CD14-positive monocyte (primary cell): ENCODE measurements around the gene SMC4. TPM values are rescaled to one million over a fixed set of nuclear protein-coding genes. Genes with fewer than 3 reads are reported as not detected.
"Not testable (repeated sequence)": the region's sequence is repeated elsewhere in the genome, so short reads cannot be mapped to it uniquely, and the experiment has no call there.

Source experiments
- DNase-seq, 3 donors: peaks; one replicate each; pipeline ENCODE4 v3.0.0-alpha.2; 2011 to 2022
- H2AFZ ChIP-seq: 2 replicates; pipeline ENCODE4 v1.6.0; 2012; ENCODE audit warnings: mild to moderate bottlenecking, low read depth, low read length, inconsistent platforms; ENCODE audit not compliant: insufficient read depth, poor library complexity, severe bottlenecking
- H3K27ac ChIP-seq, 2 donors: 1 replicate in 1 of 2; 2 replicates in 1 of 2; pipeline ENCODE4 v1.5.1; 2012 to 2013; ENCODE audit warnings: low read length in 2 of 2, control low read depth in 1 of 2, inconsistent platforms in 1 of 2, low read depth in 1 of 2, mild to moderate bottlenecking in 1 of 2
- H3K27me3 ChIP-seq, 2 donors: one replicate each; pipeline versions ENCODE4 v1.6.0 to v1.6.1; 2011 to 2013; ENCODE audit warnings: low read length in 2 of 2; ENCODE audit not compliant: control insufficient read depth in 2 of 2, insufficient read depth in 2 of 2
- H3K36me3 ChIP-seq, 2 donors: replicated peaks in 1 of 2; 1 replicate in 1 of 2; 2 replicates in 1 of 2; pipeline versions ENCODE4 v1.5.1 to v1.6.1; 2012 to 2013; ENCODE audit warnings: low read length in 2 of 2, control low read depth in 1 of 2, inconsistent platforms in 1 of 2, mild to moderate bottlenecking in 1 of 2; ENCODE audit not compliant: insufficient read depth in 2 of 2, control insufficient read depth in 1 of 2
- H3K4me1 ChIP-seq, 2 donors: 1 replicate in 1 of 2; 2 replicates in 1 of 2; pipeline versions ENCODE4 v1.5.1 to v1.6.1; 2012 to 2013; ENCODE audit warnings: low read length in 2 of 2, control low read depth in 1 of 2, inconsistent platforms in 1 of 2, mild to moderate bottlenecking in 1 of 2, moderate library complexity in 1 of 2; ENCODE audit not compliant: insufficient read depth in 2 of 2, control insufficient read depth in 1 of 2
- H3K4me2 ChIP-seq: replicated peaks from 2 replicates; pipeline ENCODE3; 2012; ENCODE audit warnings: low read length, moderate library complexity, mild to moderate bottlenecking; ENCODE audit not compliant: poor library complexity, severe bottlenecking; ENCODE audit errors: extremely low read depth
- H3K4me3 ChIP-seq, 3 experiments: fragments of 200-600 bp in 1 of 3; sonication (generic) in 1 of 3; replicated peaks in 1 of 3; 1 replicate in 2 of 3; 2 replicates in 1 of 3; pipeline ENCODE4 v1.5.1; 2011 to 2013; ENCODE audit warnings: low read length in 3 of 3, mild to moderate bottlenecking in 3 of 3, control low read depth in 2 of 3, low read depth in 2 of 3, inconsistent platforms in 1 of 3, moderate library complexity in 1 of 3
- H3K79me2 ChIP-seq: 2 replicates; pipeline ENCODE4 v1.6.0; 2012; ENCODE audit warnings: mild to moderate bottlenecking, control low read depth, inconsistent platforms, low read length, moderate library complexity; ENCODE audit not compliant: insufficient read depth
- H3K9ac ChIP-seq: 2 replicates; pipeline ENCODE4 v1.6.0; 2017; ENCODE audit warnings: low read length, mild to moderate bottlenecking; ENCODE audit not compliant: insufficient read depth, poor library complexity, severe bottlenecking
- H3K9me3 ChIP-seq, 2 donors: replicated peaks in 1 of 2; 1 replicate in 1 of 2; 2 replicates in 1 of 2; pipeline versions ENCODE4 v1.5.1 to v1.6.1; 2012 to 2013; ENCODE audit warnings: low read length in 2 of 2, control low read depth in 1 of 2; ENCODE audit not compliant: control insufficient read depth in 1 of 2, insufficient read depth in 1 of 2
- H4K20me1 ChIP-seq: 2 replicates; pipeline ENCODE4 v1.6.0; 2012; ENCODE audit warnings: mild to moderate bottlenecking, low read length, control low read depth, moderate library complexity; ENCODE audit not compliant: insufficient read depth
- H3K27ac Mint-ChIP-seq, 7 donors: one replicate each; pipeline ENCODE4 v1.8.0; 2020; ENCODE audit warnings: mild to moderate bottlenecking in 7 of 7, mixed read lengths in 7 of 7, moderate library complexity in 6 of 7, inconsistent platforms in 2 of 7
- H3K27me3 Mint-ChIP-seq, 3 donors: one replicate each; pipeline ENCODE4 v1.8.0; 2021 to 2022; ENCODE audit warnings: low read depth in 3 of 3, mild to moderate bottlenecking in 3 of 3, mixed read lengths in 3 of 3, moderate library complexity in 3 of 3, inconsistent platforms in 1 of 3
- H3K36me3 Mint-ChIP-seq, 2 donors: one replicate each; pipeline ENCODE4 v1.8.0; 2020; ENCODE audit warnings: mixed read lengths in 2 of 2, inconsistent platforms in 1 of 2, mild to moderate bottlenecking in 1 of 2
- H3K4me1 Mint-ChIP-seq: one replicate; pipeline ENCODE4 v1.8.0; 2020; ENCODE audit warnings: mild to moderate bottlenecking, mixed read lengths
- H3K4me3 Mint-ChIP-seq, 2 donors: one replicate each; pipeline ENCODE4 v1.8.0; 2020; ENCODE audit warnings: mild to moderate bottlenecking in 2 of 2, mixed read lengths in 2 of 2, moderate library complexity in 1 of 2
- H3K9me3 Mint-ChIP-seq, 7 donors: one replicate each; pipeline ENCODE4 v1.8.0; 2020 to 2022; ENCODE audit warnings: mixed read lengths in 7 of 7, mild to moderate bottlenecking in 6 of 7, moderate library complexity in 6 of 7, inconsistent platforms in 2 of 7
- CTCF ChIP-seq: fragments of 200-600 bp; IDR thresholded peaks from one replicate; pipeline ENCODE4 v1.8.0; 2022; ENCODE audit warnings: antibody characterized with exemption, mild to moderate bottlenecking
- WGBS: methylation state at CpG from one replicate; pipeline ENCODE4 v1.1.5; 2013; ENCODE audit warnings: missing lambda C conversion rate; ENCODE audit not compliant: insufficient coverage; 5-methylcytosine and 5-hydroxymethylcytosine counted together
- intact Hi-C, 2 donors: fragments of 100-400 bp; cut with micrococcal nuclease; formaldehyde crosslinking; loops; one replicate each; pipeline versions ENCODE4 v1.15.0 to v1.15.1; 2023
- polyA plus RNA-seq, 3 donors: library from polyadenylated mRNA; depleted of rRNA in 1 of 3; unstranded in 2 of 3; stranded (reverse) in 1 of 3; fragments of 300-500 nt in 2 of 3; fragments of >200 nt in 1 of 3; fragmentation: Illumina TruSeq in 2 of 3; gene quantifications; 1 replicate in 2 of 3; 2 replicates in 1 of 3; pipeline ENCODE4 v1.2.3, GENCODE V29; 2012 to 2021

SMC4 gene
- polyA plus RNA-seq, 3 donors: 6.8 to 17.2 (median 14.1) TPM

GRCh38 chr3:160451602-160452001 is 52.2 kb downstream of the SMC4 start:
- Mint-ChIP-seq H3K4me3 (no peak overlapping the region), H3K36me3 (peaks cover 0 to 2% of the 10 kb centered on the region in 2 donors), H3K27me3 (peaks cover 0 to 9% (median 4%) of the 10 kb centered on the region in 3 donors), H3K27ac (no peak overlapping the region), H3K4me1 (peaks cover 23% of the 10 kb centered on the region), H3K9me3 (peaks cover 0 to 14% (median 6%) of the 10 kb centered on the region in 7 donors)
- H3K4me2 ChIP-seq: no peak overlapping the region
- H3K79me2 ChIP-seq: peaks cover 29% of the 10 kb centered on the region
- peaks cover 16 to 30% of the 10 kb centered on the region in 2 donors for H3K4me1 ChIP-seq
- H3K27me3 ChIP-seq: no peaks in the 10 kb centered on the region
- H4K20me1 ChIP-seq: no peaks in the 10 kb centered on the region
- DNase-seq: no peak
- H3K27ac ChIP-seq: no peak overlapping the region
- 96% methylated on average over 3 of the region's 4 CpGs for WGBS
- H3K9me3 ChIP-seq: no peaks in the 10 kb centered on the region
- H3K4me3 ChIP-seq: no peak overlapping the region
- H3K9ac ChIP-seq: no peak overlapping the region
- intact Hi-C loops: no loop called here
- H3K36me3 ChIP-seq: no peaks in the 10 kb centered on the region
- H2AFZ ChIP-seq: no peak overlapping the region
- no peak for TF ChIP-seq CTCF

GRCh38 chr3:160452251-160452650 is 52.8 kb downstream of the SMC4 start:
- H2AFZ ChIP-seq, H3K27me3 ChIP-seq: not testable (repeated sequence)
- peaks cover 0 to 14% (median 6%) of the 10 kb centered on the region in 7 donors for H3K9me3 Mint-ChIP-seq

More at GRCh38 chr3:160452251-160452650, 52.8 kb downstream of the SMC4 start:
- 96% methylated on average over 12 of the region's 19 CpGs for WGBS
- Histone ChIP-seq H3K79me2 (peaks cover 22% of the 10 kb centered on the region), H3K4me1 (peaks cover 16 to 30% of the 10 kb centered on the region in 2 donors)
- H3K9ac ChIP-seq, H4K20me1 ChIP-seq, H3K4me2 ChIP-seq, H3K4me3 Mint-ChIP-seq, H3K27ac Mint-ChIP-seq, H3K27ac ChIP-seq, intact Hi-C loops, H3K27me3 Mint-ChIP-seq, H3K9me3 ChIP-seq, H3K4me3 ChIP-seq, H3K36me3 ChIP-seq, DNase-seq, H3K36me3 Mint-ChIP-seq: not testable (repeated sequence)
- H3K4me1 Mint-ChIP-seq: peaks cover 22% of the 10 kb centered on the region
